Muscle of leg (tissue), 11 donors: ENCODE results near the gene FOXN3. TPM values are rescaled to one million over a fixed set of nuclear protein-coding genes. Genes with fewer than 3 reads are reported as not detected.

Experiments
- DNase-seq: peaks from one replicate; pipeline ENCODE4 v3.0.0; 2013
- H3K27ac ChIP-seq: one replicate; pipeline ENCODE4 v1.5.1; 2013; ENCODE audit warnings: mild to moderate bottlenecking, low read length, control low read depth
- H3K27me3 ChIP-seq: one replicate; pipeline ENCODE4 v1.6.1; 2013; ENCODE audit warnings: low read length; ENCODE audit not compliant: control insufficient read depth, insufficient read depth
- H3K36me3 ChIP-seq: one replicate; pipeline ENCODE4 v1.6.1; 2013; ENCODE audit warnings: low read length; ENCODE audit not compliant: control insufficient read depth, insufficient read depth
- H3K4me1 ChIP-seq: one replicate; pipeline ENCODE4 v1.6.1; 2013; ENCODE audit warnings: low read length; ENCODE audit not compliant: control insufficient read depth, insufficient read depth
- H3K4me3 ChIP-seq: one replicate; pipeline ENCODE4 v1.5.1; 2013; ENCODE audit warnings: low read length, control low read depth
- H3K9me3 ChIP-seq: replicated peaks from 2 replicates; pipeline ENCODE4 v1.6.1; 2013; ENCODE audit warnings: low read depth, low read length; ENCODE audit not compliant: control insufficient read depth
- WGBS: methylation state at CpG from one replicate; pipeline ENCODE4 v1.1.5; 2013; ENCODE audit warnings: missing lambda C conversion rate; ENCODE audit not compliant: insufficient coverage; 5-methylcytosine and 5-hydroxymethylcytosine counted together
- polyA plus RNA-seq, 8 donors: library from polyadenylated mRNA; unstranded; fragments of 120-200 nt; gene quantifications; one replicate each; pipeline versions ENCODE4 v1.2.1 to v1.2.3, GENCODE V29; 2013; ENCODE audit warnings: inconsistent platforms in 1 of 8, low replicate concordance in 1 of 8; ENCODE audit not compliant: insufficient read length in 8 of 8, insufficient read depth in 1 of 8
- total RNA-seq: library from RNA; stranded (reverse); fragments of 120-200 nt; gene quantifications from one replicate; pipeline ENCODE4 v1.2.4, GENCODE V29; 2013

Gene FOXN3
- total and polyA plus RNA-seq, 9 donors: 43.4 to 79.2 (median 64.0) TPM

- H3K9me3 ChIP-seq: no peaks in the 10 kb centered on the region
- H3K27ac ChIP-seq: no peak overlapping the region
- 91% methylated on average over 5 of the region's 7 CpGs for WGBS
- H3K27me3 ChIP-seq: no peaks in the 10 kb centered on the region
- no peak for DNase-seq
- no peak overlapping the region for H3K4me3 ChIP-seq
- peaks cover 2% of the 10 kb centered on the region for H3K36me3 ChIP-seq
- H3K4me1 ChIP-seq: peaks cover 7% of the 10 kb centered on the region
Observed at GRCh38 chr14:89267163-89267562, 149.9 kb downstream of the FOXN3 start.

- DNase-seq: no peak
- H3K27me3 ChIP-seq: no peaks in the 10 kb centered on the region
- H3K4me3 ChIP-seq: no peak overlapping the region
- peaks cover 2% of the 10 kb centered on the region for H3K36me3 ChIP-seq
- H3K27ac ChIP-seq: no peak overlapping the region
- no peaks in the 10 kb centered on the region for H3K9me3 ChIP-seq
- 89% methylated on average over 3 of the region's 7 CpGs for WGBS
- peaks cover 7% of the 10 kb centered on the region for H3K4me1 ChIP-seq
Observed at GRCh38 chr14:89266754-89267153, 150.3 kb downstream of the FOXN3 start.

GRCh38 chr14:89265234-89265633, 151.8 kb downstream of the FOXN3 start:
- Histone ChIP-seq H3K27me3 (no peaks in the 10 kb centered on the region), H3K27ac (no peak overlapping the region), H3K9me3 (no peaks in the 10 kb centered on the region), H3K4me1 (peaks cover 7% of the 10 kb centered on the region), H3K4me3 (no peak overlapping the region), H3K36me3 (peaks cover 2% of the 10 kb centered on the region)
- DNase-seq: no peak
- 87% methylated on average over 3 of the region's 4 CpGs for WGBS

GRCh38 chr14:89264196-89264800, 152.7 kb downstream of the FOXN3 start:
- Histone ChIP-seq H3K9me3 (no peaks in the 10 kb centered on the region), H3K27ac (no peak overlapping the region), H3K4me3 (no peak overlapping the region), H3K36me3 (peaks cover 2% of the 10 kb centered on the region), H3K27me3 (no peaks in the 10 kb centered on the region), H3K4me1 (peaks cover 4% of the 10 kb centered on the region)
- no peak for DNase-seq
- 100% methylated on average over 1 of the region's 6 CpGs for WGBS

GRCh38 chr14:89262041-89262440, 155.0 kb downstream of the FOXN3 start:
- DNase-seq: no peak
- Histone ChIP-seq H3K27me3 (no peaks in the 10 kb centered on the region), H3K36me3 (peaks cover 4% of the 10 kb centered on the region), H3K4me3 (no peak overlapping the region), H3K4me1 (no peaks in the 10 kb centered on the region), H3K27ac (no peak overlapping the region), H3K9me3 (no peaks in the 10 kb centered on the region)
- whole genome bisulfite sequencing: 96% methylated on average over 3 of the region's 4 CpGs

GRCh38 chr14:89260898-89261297, 156.1 kb downstream of the FOXN3 start:
- no peak overlapping the region for H3K27ac ChIP-seq
- H3K36me3 ChIP-seq: peaks cover 4% of the 10 kb centered on the region
- H3K9me3 ChIP-seq: no peaks in the 10 kb centered on the region
- no CpG with 5 or more reads among the region's 1 CpG for WGBS
- DNase-seq: no peak
- H3K4me3 ChIP-seq: no peak overlapping the region
- H3K4me1 ChIP-seq: peaks cover 8% of the 10 kb centered on the region
- no peaks in the 10 kb centered on the region for H3K27me3 ChIP-seq

- no peak for DNase-seq
- peaks cover 4% of the 10 kb centered on the region for H3K36me3 ChIP-seq
- no peaks in the 10 kb centered on the region for H3K27me3 ChIP-seq
- no peak overlapping the region for H3K27ac ChIP-seq
- H3K4me1 ChIP-seq: peaks cover 15% of the 10 kb centered on the region
- H3K4me3 ChIP-seq: no peak overlapping the region
- 70% methylated on average over 7 of the region's 15 CpGs for WGBS
- no peaks in the 10 kb centered on the region for H3K9me3 ChIP-seq
Observed at GRCh38 chr14:89259951-89260609, 157.0 kb downstream of the FOXN3 start.

- WGBS: 80% methylated on average over 5 of the region's 6 CpGs
- no peak overlapping the region for H3K4me3 ChIP-seq
- peaks cover 2% of the 10 kb centered on the region for H3K36me3 ChIP-seq
- no peak overlapping the region for H3K27ac ChIP-seq
- no peak for DNase-seq
- no peaks in the 10 kb centered on the region for H3K9me3 ChIP-seq
- H3K27me3 ChIP-seq: no peaks in the 10 kb centered on the region
- H3K4me1 ChIP-seq: peaks cover 27% of the 10 kb centered on the region
Observed at GRCh38 chr14:89258728-89259273, 158.2 kb downstream of the FOXN3 start.

- no CpG with 5 or more reads among the region's 1 CpG for WGBS
- Histone ChIP-seq H3K27ac (no peak overlapping the region), H3K4me3 (no peak overlapping the region), H3K36me3 (peaks cover 4% of the 10 kb centered on the region), H3K27me3 (no peaks in the 10 kb centered on the region), H3K9me3 (no peaks in the 10 kb centered on the region), H3K4me1 (peaks cover 27% of the 10 kb centered on the region)
- DNase-seq: no peak
Observed at GRCh38 chr14:89256951-89257350, 160.1 kb downstream of the FOXN3 start.

GRCh38 chr14:89256283-89256682, 160.8 kb downstream of the FOXN3 start:
- Histone ChIP-seq H3K4me3 (no peak overlapping the region), H3K36me3 (peaks cover 4% of the 10 kb centered on the region), H3K4me1 (peaks cover 27% of the 10 kb centered on the region), H3K27me3 (no peaks in the 10 kb centered on the region), H3K27ac (peak overlapping the region; percentile 37), H3K9me3 (no peaks in the 10 kb centered on the region)
- peak; percentile 78 for DNase-seq
- 52% methylated on average over 3 of the region's 8 CpGs for WGBS
